ENCODE results near the gene RYR3.
"Not testable (repeated sequence)": the region's sequence is repeated elsewhere in the genome, so short reads cannot be mapped to it uniquely, and the experiment has no call there.

Gene RYR3

GRCh38 chr15:33754242-33754641 lies 443.5 kb downstream of the RYR3 start:
- no peak for DNase-seq (ENCODE audit: low read depth in 4 of 4, low spot score in 1 of 4)

- no peak for DNase-seq (ENCODE audit: low read depth in 4 of 4, low spot score in 1 of 4)
These were observed 446.2 kb downstream of the RYR3 start for GRCh38 chr15:33756961-33757360.

GRCh38 chr15:33757516-33758232 lies 446.9 kb downstream of the RYR3 start:
- no peak for DNase-seq (ENCODE audit: low read depth in 4 of 4, low spot score in 1 of 4)

- no peak for DNase-seq (ENCODE audit: low read depth in 4 of 4, low spot score in 1 of 4)
These were observed 455.6 kb downstream of the RYR3 start for GRCh38 chr15:33766389-33766788.

GRCh38 chr15:33768670-33769190 lies 458.0 kb downstream of the RYR3 start:
- no peak for DNase-seq (ENCODE audit: low read depth in 4 of 4, low spot score in 1 of 4)

GRCh38 chr15:33773969-33774368 lies 463.2 kb downstream of the RYR3 start:
- no peak for DNase-seq (ENCODE audit: low read depth in 4 of 4, low spot score in 1 of 4)

GRCh38 chr15:33778852-33779251 lies 468.1 kb downstream of the RYR3 start:
- DNase-seq (ENCODE audit: low read depth in 4 of 4, low spot score in 1 of 4) = no peak

- no peak for DNase-seq (ENCODE audit: low read depth in 4 of 4, low spot score in 1 of 4)
These were observed 469.4 kb downstream of the RYR3 start for GRCh38 chr15:33780011-33780768.

- no peak for DNase-seq (ENCODE audit: low read depth in 4 of 4, low spot score in 1 of 4)
These were observed 472.2 kb downstream of the RYR3 start for GRCh38 chr15:33782966-33783365.

- DNase-seq (ENCODE audit: low read depth in 4 of 4, low spot score in 1 of 4) = no peak
These were observed 474.6 kb downstream of the RYR3 start for GRCh38 chr15:33785366-33785765.

- DNase-seq (ENCODE audit: low read depth in 4 of 4, low spot score in 1 of 4) = no peak
These were observed 478.3 kb downstream of the RYR3 start for GRCh38 chr15:33788906-33789540.

- no peak for DNase-seq (ENCODE audit: low read depth in 4 of 4, low spot score in 1 of 4)
These were observed 483.7 kb downstream of the RYR3 start for GRCh38 chr15:33794453-33794852.

- no peak for DNase-seq (ENCODE audit: low read depth in 4 of 4, low spot score in 1 of 4)
These were observed 484.3 kb downstream of the RYR3 start for GRCh38 chr15:33795070-33795469.

GRCh38 chr15:33797651-33798050 lies 486.9 kb downstream of the RYR3 start:
- no peak for DNase-seq (ENCODE audit: low read depth in 4 of 4, low spot score in 1 of 4)

- no peak for DNase-seq (ENCODE audit: low read depth in 4 of 4, low spot score in 1 of 4)
These were observed 491.2 kb downstream of the RYR3 start for GRCh38 chr15:33801954-33802353.

- DNase-seq (ENCODE audit: low read depth in 4 of 4, low spot score in 1 of 4) = no peak
These were observed 496.9 kb downstream of the RYR3 start for GRCh38 chr15:33807665-33808064.

GRCh38 chr15:33808720-33809457 lies 498.1 kb downstream of the RYR3 start:
- DNase-seq (ENCODE audit: low read depth in 4 of 4, low spot score in 1 of 4) = no peak

GRCh38 chr15:33810073-33810595 lies 499.4 kb downstream of the RYR3 start:
- no peak for DNase-seq (ENCODE audit: low read depth in 4 of 4, low spot score in 1 of 4)

GRCh38 chr15:33810806-33811205 lies 500.0 kb downstream of the RYR3 start:
- DNase-seq (ENCODE audit: low read depth in 4 of 4, low spot score in 1 of 4) = no peak

- no peak for DNase-seq (ENCODE audit: low read depth in 4 of 4, low spot score in 1 of 4)
These were observed 503.1 kb downstream of the RYR3 start for GRCh38 chr15:33813891-33814290.

GRCh38 chr15:33819499-33819898 lies 508.7 kb downstream of the RYR3 start:
- DNase-seq (ENCODE audit: low read depth in 4 of 4, low spot score in 1 of 4) = not testable (repeated sequence)

Measured in stimulated activated CD4-positive, alpha-beta T cell treated with anti-CD3 and anti-CD28 coated beads, Interleukin-1b, Interleukin-23, amount 100 ng/mL, for 24 hours (primary cell).